Neutrophil (primary cell): ENCODE results near the gene NTRK3.

Source experiments
- H3K27ac ChIP-seq: fragments of 200-600 bp; sonication (generic); 2 replicates; pipeline ENCODE4 v1.5.1; 2016; ENCODE audit warnings: mild to moderate bottlenecking, moderate library complexity
- H3K27me3 ChIP-seq: fragments of 200-600 bp; sonication (generic); 2 replicates; pipeline ENCODE4 v1.6.0; 2016; ENCODE audit warnings: mild to moderate bottlenecking
- H3K36me3 ChIP-seq: fragments of 200-600 bp; sonication (generic); 2 replicates; pipeline ENCODE4 v1.5.1; 2017
- H3K4me1 ChIP-seq, 2 experiments: fragments of 200-600 bp in 1 of 2; sonication (generic) in 1 of 2; 1 replicate in 1 of 2; 2 replicates in 1 of 2; pipeline versions ENCODE4 v1.5.1 to v1.6.1; 2013 to 2016; ENCODE audit warnings: low read depth in 1 of 2, low read length in 1 of 2, mild to moderate bottlenecking in 1 of 2, moderate library complexity in 1 of 2; ENCODE audit not compliant: control insufficient read depth in 1 of 2, insufficient read depth in 1 of 2
- H3K4me3 ChIP-seq, 2 experiments: fragments of 200-600 bp in 1 of 2; sonication (generic) in 1 of 2; 1 replicate in 1 of 2; 2 replicates in 1 of 2; pipeline ENCODE4 v1.5.1; 2013 to 2016; ENCODE audit warnings: low read depth in 1 of 2, low read length in 1 of 2, mild to moderate bottlenecking in 1 of 2, moderate library complexity in 1 of 2
- H3K9me3 ChIP-seq: fragments of 200-600 bp; sonication (generic); 2 replicates; pipeline ENCODE4 v1.5.1; 2016
- TF ChIP-seq, protein P1 (sequence below): fragments of 200-600 bp; sonication (generic); IDR thresholded peaks from 2 replicates; pipeline ENCODE4 v1.5.1; 2016; ENCODE audit warnings: antibody characterized with exemption

The NTRK3 gene

DNA sequence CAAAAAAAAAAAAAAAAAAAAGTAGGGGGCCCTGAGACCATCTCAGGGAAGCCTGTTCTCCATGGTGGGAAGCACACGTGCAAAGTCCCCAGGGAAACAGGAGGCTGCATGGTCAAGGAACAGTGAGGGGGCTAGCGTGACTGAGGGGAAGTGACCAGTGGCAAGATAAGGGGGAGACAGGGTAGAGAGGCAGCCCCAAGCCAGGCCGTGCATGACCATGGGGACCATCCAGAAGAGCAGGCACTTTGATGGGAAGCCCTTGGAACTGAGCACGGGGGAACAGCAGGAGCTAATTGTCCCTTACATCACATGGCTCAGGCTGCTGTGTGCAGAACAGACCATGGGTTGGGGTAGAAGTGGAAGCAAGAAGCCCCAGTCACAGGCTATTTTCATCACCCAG, 196.2 kb downstream of the NTRK3 start:
- no peaks in the 10 kb centered on the region for H3K36me3 ChIP-seq
- H3K9me3 ChIP-seq: no peaks in the 10 kb centered on the region
- H3K4me3 ChIP-seq: no peak overlapping the region
- H3K27me3 ChIP-seq: no peaks in the 10 kb centered on the region
- no peak overlapping the region for H3K27ac ChIP-seq
- TF ChIP-seq, protein P1, sequence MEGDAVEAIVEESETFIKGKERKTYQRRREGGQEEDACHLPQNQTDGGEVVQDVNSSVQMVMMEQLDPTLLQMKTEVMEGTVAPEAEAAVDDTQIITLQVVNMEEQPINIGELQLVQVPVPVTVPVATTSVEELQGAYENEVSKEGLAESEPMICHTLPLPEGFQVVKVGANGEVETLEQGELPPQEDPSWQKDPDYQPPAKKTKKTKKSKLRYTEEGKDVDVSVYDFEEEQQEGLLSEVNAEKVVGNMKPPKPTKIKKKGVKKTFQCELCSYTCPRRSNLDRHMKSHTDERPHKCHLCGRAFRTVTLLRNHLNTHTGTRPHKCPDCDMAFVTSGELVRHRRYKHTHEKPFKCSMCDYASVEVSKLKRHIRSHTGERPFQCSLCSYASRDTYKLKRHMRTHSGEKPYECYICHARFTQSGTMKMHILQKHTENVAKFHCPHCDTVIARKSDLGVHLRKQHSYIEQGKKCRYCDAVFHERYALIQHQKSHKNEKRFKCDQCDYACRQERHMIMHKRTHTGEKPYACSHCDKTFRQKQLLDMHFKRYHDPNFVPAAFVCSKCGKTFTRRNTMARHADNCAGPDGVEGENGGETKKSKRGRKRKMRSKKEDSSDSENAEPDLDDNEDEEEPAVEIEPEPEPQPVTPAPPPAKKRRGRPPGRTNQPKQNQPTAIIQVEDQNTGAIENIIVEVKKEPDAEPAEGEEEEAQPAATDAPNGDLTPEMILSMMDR: no peak
- H3K4me1 ChIP-seq: no peaks in the 10 kb centered on the region

DNA sequence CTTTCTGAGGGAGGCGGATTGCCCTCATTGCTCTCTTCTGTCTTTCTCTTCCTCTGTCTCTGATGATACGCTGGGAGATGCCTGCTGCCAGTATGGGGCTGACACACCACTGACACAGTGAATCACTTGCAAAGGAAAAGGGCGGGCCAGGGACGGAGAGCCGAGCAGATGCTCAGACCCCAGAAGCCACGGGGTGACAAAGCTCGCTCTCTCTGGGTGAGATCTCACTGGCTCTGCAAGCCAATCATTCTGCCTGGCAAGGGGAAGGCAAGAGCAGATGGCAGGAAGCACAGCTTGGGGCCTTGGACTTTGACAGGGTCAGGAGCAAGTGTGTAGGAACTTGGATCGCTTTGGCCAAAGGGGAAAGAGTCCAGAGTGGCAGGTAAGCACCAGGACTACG, 198.7 kb downstream of the NTRK3 start:
- no peaks in the 10 kb centered on the region for H3K36me3 ChIP-seq
- TF ChIP-seq, protein P1: no peak
- no peak overlapping the region for H3K4me3 ChIP-seq
- H3K27me3 ChIP-seq: no peaks in the 10 kb centered on the region
- no peak overlapping the region for H3K27ac ChIP-seq
- H3K4me1 ChIP-seq: no peaks in the 10 kb centered on the region
- no peaks in the 10 kb centered on the region for H3K9me3 ChIP-seq

DNA sequence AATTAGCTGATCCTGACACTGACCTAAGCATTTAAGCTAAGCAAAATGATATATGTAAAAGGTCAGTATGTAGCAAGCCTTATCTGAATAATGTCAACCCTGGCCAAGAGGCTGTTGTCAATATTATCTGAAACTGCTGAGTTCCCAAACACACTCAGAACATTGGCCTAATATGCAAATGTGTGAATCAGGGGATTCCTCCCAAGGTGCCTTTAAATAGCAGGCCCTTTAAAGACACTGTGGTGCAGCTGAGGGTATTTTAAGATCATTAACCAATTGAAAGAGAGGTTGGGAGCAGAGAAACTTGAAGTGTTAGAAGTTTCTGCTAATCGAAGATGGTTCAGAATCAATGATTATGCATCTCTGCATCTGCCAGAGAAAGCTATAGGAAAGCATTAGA, 207.0 kb downstream of the NTRK3 start:
- Histone ChIP-seq H3K27me3 (peaks cover 6% of the 10 kb centered on the region), H3K27ac (no peak overlapping the region), H3K9me3 (no peaks in the 10 kb centered on the region), H3K36me3 (no peaks in the 10 kb centered on the region), H3K4me3 (no peak overlapping the region), H3K4me1 (no peaks in the 10 kb centered on the region)
- TF ChIP-seq, protein P1: no peak

DNA sequence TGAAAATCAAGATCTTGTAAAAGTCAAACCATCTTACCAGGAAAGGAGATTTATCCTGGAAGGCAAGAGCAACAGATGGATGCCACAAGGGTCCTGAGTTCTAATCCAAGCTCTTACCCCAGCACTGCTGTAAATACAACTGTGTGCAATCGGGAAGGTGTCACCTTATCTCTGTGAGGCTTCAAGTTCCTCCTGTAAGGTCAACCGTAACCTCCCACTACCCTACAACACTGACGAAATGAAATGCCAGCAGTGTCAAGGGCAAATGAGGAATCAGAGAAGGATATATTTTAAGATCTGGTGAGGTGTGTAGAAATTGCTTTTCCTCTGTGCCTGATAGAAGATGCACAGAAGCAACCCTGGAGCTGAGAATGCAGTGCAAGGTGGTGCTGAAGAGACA, 207.8 kb downstream of the NTRK3 start:
- H3K4me3 ChIP-seq: no peak overlapping the region
- no peak overlapping the region for H3K27ac ChIP-seq
- H3K4me1 ChIP-seq: no peaks in the 10 kb centered on the region
- TF ChIP-seq, protein P1: no peak
- no peaks in the 10 kb centered on the region for H3K9me3 ChIP-seq
- H3K27me3 ChIP-seq: peaks cover 6% of the 10 kb centered on the region
- H3K36me3 ChIP-seq: no peaks in the 10 kb centered on the region

DNA sequence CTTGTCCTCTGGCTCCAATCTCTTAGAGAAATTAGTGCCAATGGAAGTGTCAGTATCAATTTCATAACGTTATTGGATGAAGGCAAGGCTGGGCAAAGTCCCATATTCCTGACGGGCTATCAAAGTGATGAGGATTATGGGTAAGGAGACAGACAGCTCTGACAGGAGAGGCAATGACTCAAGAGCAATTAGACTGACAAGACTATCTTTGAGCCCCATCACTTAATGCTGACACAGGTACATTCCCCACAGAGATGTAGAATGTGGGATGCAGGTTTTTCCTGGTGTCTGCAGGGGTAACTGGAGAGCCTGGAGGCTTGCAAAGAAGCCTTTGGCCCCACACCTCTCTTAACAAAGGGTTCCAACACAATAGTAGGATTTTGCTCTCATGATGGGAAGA, 208.3 kb downstream of the NTRK3 start:
- TF ChIP-seq, protein P1: no peak
- H3K27ac ChIP-seq: no peak overlapping the region
- peaks cover 6% of the 10 kb centered on the region for H3K27me3 ChIP-seq
- H3K4me3 ChIP-seq: no peak overlapping the region
- H3K36me3 ChIP-seq: no peaks in the 10 kb centered on the region
- no peaks in the 10 kb centered on the region for H3K9me3 ChIP-seq
- no peaks in the 10 kb centered on the region for H3K4me1 ChIP-seq

DNA sequence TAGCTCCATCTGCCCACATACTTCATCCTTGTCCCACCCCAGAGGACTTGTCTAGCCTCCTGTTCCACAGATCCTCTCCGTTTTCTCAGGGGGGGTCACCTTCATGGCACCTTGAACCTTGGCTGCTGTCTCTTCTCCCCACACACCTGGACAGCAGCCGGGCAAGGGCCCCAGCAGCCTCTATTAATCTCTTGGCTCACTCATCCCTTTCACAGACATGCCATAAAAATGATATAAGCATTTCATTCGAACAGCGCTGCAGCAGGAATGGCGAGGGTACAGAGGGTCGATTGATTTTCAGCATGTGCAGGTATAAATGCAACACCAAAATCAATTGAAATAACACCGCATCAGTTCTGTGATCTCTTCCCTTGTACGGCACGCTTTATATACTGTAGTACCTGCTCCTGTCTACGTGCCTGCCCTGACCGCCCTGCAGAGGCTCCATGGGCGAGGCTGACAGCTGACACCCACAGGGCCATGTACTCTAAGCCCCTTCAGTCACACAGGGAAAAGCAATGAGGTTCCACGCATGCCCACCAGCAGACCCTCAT, 209.9 kb downstream of the NTRK3 start:
- H3K36me3 ChIP-seq: no peaks in the 10 kb centered on the region
- no peak overlapping the region for H3K27ac ChIP-seq
- H3K9me3 ChIP-seq: no peaks in the 10 kb centered on the region
- H3K27me3 ChIP-seq: peaks cover 6% of the 10 kb centered on the region
- no peak overlapping the region for H3K4me3 ChIP-seq
- no peaks in the 10 kb centered on the region for H3K4me1 ChIP-seq
- TF ChIP-seq, protein P1: no peak
